Measurements from ENCODE around the gene RSBN1L.
"Not testable (repeated sequence)": the region's sequence is repeated elsewhere in the genome, so short reads cannot be mapped to it uniquely, and the experiment has no call there.

Gene RSBN1L

DNA sequence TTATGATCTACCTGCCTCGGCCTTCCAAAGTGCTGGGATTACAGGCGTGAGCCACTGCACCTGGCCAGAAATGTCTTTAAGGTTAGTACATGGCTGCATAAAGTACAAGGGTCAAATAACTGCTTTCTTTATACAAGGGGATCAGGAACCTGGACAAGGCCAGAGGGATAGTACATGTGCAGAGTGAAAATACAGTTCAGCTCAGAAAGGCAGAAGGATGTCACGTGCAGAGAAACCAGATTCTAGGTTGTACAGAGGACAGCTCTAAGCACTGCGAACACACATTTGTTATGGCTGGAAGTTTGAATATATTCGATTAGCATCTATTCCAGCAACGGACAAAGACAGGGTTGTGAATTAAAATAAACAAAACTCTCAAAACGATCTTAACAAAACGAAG lies 6.0 kb upstream of the RSBN1L start:
- no peak for DNase-seq

DNA sequence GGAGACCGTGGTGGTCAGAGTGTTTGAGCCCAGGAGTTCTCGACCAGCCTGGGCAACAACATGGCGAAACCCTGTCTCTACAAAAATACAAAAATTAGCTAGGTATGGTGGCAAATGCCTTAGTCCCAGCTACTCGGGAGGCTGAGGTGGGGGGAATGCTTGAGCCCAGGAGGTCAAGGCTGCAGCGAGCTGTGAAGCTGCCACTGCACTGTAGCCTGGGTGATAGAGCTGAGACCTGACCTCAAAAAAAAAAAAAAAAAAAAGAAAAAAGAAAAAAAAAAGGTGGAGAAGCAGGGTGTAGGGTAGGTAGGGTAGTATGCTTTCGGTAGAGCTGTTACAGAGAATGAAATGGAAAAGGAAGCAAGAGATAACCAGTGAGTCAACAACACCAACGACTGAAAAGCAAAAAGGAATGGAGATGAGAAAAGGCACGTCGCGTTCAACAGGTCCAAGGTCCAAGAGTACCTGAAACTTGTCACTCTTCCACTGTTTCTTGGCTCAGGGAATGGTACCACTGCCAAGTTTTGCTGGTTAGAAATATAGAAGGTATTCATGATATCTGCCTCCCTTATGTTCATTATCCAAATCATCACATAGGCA lies 4.3 kb upstream of the RSBN1L start:
- DNase-seq = no peak

DNA sequence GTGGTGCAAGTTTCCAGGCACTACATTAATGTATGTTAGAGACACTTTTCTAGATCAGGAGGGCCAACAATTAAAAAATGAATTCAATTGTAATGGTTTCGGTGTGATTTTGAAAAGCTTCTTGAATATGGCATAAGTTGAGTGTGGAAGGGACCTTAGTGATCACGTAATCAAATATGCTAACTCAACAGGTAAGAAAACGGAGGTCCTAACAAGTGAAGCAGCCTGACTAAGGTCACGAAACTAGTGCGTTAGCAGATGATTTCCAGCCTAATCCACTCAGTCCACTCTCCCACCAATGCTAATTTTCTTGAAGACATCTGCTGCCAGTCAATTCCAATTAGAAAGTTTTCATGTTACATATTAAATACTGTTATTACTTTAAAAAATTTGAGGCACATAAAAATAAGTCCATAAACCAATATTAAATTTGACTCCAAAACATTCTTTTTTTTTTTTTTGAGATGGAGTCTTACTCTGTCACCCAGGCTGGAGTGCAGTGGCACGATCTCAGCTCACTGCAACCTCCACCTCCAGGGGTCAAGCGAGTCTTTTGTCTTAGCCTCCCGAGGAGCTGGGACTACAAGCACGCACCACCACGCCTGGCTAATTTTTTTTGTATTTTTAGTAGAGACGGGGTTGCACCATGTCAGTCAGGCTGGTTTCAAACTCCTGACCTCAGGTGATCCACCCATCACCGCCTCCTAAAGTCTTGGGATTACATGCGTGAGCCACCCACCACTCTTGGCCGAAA lies 2.3 kb upstream of the RSBN1L start:
- DNase-seq = no peak

GRCh38 chr7:77696643-77697534 lies 630 bp downstream of the RSBN1L start:
- DNase-seq = no peak

- DNase-seq = no peak
Observed at GRCh38 chr7:77697535-77697831, 1.2 kb downstream of the RSBN1L start.

- DNase-seq = no peak
Observed at GRCh38 chr7:77698042-77698625, 1.9 kb downstream of the RSBN1L start.

- no peak for DNase-seq
Observed at GRCh38 chr7:77699056-77699455, 2.8 kb downstream of the RSBN1L start.

- DNase-seq = no peak
Observed at GRCh38 chr7:77702513-77702912, 6.3 kb downstream of the RSBN1L start.

GRCh38 chr7:77702968-77703472 lies 6.8 kb downstream of the RSBN1L start:
- no peak for DNase-seq

DNA sequence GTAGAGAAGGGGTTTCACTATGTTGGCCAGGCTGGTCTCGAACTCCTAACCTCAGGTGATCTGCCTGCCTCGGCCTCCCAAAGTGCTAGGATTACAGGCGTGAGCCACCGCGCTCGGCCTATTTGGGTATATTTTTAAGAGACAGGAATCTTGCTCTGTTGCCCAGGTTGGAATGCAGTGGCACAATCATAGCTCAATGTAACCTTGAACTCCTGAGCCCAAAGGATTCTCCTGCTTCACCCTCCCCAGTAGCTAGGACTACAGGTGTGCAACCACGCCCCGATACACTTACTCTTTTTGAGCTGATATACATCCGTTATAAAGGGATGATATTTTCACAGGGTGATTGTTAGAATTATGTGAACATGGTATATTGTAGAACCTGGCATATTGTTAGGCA lies 7.4 kb downstream of the RSBN1L start:
- DNase-seq = not testable (repeated sequence)

- DNase-seq = no peak
Observed at GRCh38 chr7:77707504-77707992, 11.3 kb downstream of the RSBN1L start.

DNA sequence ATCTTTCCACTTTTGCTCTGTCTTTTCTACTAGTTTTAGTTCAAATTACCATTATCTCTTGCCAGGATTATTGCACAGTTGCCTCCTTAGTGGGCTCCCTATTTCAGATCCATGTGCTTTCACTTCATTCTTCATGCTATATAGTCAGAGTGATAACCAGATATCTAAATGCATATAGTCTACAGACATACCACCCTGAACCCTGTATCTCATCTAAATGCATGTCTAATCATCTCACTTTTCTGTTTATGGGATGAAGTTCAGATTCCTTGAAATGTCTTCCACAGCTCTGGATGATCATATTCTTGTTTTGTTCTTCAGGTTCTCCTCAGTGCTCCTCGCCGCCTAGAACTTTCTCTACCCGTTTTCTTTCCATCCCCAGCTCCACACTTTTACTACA lies 13.8 kb downstream of the RSBN1L start:
- DNase-seq = no peak

DNA sequence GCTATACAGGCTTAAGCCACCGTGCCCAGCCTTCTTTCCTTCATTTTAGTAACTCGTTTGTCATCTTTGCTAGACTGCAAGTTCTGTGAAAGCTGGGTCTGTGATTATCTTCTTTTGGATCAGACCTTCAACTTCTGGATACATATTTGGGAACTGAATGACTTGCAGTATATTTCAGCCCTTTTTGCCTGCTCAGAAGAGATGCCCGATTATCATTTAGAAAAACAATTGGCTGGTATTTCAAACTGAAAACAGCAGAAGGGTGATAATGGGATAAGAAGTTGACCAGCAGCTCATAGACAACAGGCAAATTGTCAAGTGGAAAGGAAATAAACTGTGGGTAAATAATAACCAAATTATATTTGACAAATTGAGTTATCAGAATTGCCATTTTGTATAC lies 14.6 kb downstream of the RSBN1L start:
- DNase-seq = no peak

GRCh38 chr7:77714195-77714594 lies 17.9 kb downstream of the RSBN1L start:
- DNase-seq = no peak

DNA sequence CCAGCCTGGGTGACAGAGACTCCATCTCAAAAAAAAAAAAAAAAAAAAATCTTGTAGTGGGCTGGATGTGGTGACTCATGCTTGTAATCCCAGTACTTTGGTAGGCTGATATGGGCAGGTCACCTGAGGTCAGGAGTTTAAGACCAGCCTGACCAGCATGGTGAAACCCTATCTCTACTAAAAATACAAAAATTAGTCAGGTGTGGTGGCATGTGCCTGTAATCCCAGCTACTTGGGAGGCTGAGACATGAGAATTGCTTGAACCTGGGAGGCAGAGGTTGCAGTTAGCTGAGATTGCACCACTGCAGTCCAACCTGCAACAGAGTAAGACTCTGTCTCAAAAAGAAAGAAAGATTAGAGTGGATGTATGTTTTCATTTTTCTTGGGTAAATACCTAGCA lies 18.7 kb downstream of the RSBN1L start:
- not testable (repeated sequence) for DNase-seq

- no peak for DNase-seq
Observed at GRCh38 chr7:77716804-77717203, 20.5 kb downstream of the RSBN1L start.

GRCh38 chr7:77717566-77717965 lies 21.3 kb downstream of the RSBN1L start:
- DNase-seq = not testable (repeated sequence)

GRCh38 chr7:77727527-77727926 lies 31.3 kb downstream of the RSBN1L start:
- DNase-seq = no peak

DNA sequence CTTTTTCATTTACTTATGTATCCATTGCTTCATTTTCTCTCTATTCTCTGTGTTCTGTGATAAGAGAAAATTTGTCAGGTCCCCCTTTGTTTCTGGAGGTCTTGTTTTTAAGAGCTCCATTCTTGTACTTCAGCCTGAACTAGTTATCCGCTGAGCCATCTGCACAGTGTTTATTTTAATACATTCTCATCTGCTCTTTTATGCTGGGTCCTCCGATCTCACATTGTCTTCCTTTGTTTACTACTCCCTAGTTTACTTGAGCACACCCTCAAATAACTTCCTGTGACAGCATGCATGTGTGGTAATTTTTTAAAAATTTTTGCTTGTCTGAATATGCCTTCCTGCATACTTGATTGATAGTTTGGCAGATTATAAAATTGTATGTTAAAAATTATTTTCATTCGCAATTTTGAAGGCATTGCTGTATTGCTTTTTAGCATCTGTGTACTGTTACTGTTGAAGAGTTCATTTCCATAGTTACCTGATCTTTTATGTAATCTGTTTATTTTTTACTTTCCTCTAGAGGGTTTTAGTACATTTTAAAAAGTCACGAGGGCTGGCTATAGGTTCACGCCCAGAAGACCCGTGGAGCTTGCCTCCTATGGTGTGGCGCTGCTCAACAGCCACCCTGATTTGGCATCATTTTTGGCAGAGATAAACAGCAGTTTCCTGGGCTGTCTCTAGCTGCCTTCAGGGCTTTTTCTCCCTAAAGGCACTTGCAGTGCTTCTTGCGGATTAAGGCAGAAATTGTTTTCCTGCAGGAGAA lies 31.9 kb downstream of the RSBN1L start:
- no peak for DNase-seq

GRCh38 chr7:77729574-77730348 lies 33.5 kb downstream of the RSBN1L start:
- DNase-seq = no peak

DNA sequence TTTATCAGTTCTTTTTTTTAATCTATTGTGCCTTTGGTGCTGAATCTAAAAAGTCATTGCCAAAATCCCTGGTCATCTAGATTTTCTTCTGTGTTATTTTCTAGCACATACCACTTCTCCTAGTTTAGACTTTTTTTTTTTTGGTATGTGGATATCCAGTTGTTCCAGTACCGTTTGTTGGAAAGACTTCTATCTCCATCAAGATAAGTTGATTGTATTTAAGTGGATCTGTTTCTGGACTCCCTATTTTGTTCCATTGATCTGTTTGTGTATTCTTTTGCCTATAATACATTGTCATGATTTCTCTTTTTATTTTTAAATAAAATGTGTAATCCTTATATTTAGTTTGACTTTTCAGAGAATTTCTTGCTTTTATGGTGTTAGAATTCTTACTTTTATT lies 35.5 kb downstream of the RSBN1L start:
- DNase-seq = no peak
